ENCODE measurements around the gene AP3D1.

DNA sequence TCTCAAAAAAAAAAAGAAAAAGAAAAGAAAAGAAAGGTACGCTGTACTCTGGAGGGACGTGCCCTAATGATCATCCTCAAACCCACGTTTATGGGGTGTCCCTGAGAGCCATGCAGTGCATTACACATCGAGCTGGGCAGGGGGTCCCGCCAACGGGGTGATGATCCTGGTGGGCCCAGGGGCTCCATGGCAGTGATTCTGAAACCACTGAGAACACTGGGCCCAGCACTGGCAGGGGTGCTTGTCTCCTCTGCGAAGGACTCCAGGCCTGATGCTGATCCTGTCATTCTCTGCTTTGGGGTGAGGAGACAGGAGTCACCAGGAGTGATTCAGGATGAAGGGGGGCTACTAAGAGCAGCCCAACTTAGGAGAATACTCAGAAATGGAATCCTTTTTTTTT lies 74.0 kb downstream of the AP3D1 start:
- no peak for TF ChIP-seq POLR2AphosphoS5 (IDR thresholded peaks at IDR 0.05; ENCODE audit: low read depth, low read length)
- TF ChIP-seq TAF1 (IDR thresholded peaks at IDR 0.05; ENCODE audit: low read depth, low read length) = no peak
- no peak for TF ChIP-seq POLR2A (IDR thresholded peaks at IDR 0.05; ENCODE audit: low read depth, low read length)

Data from GM12891 (cell line).